HG02973 (cell line): Measurements from ENCODE around the gene GLRX2.
A peak's percentile ranks its signal among the peaks of the same experiment; 100 is the strongest.

ENCODE experiments used
- ATAC-seq: cut with Tn5 transposase; IDR thresholded peaks from one replicate; pipeline ENCODE4 v1.9.1; 2021; ENCODE audit warnings: moderate library complexity; ENCODE audit not compliant: unreplicated experiment

Gene GLRX2

GRCh38 chr1:193113258-193113991, 8.2 kb upstream of the GLRX2 start:
- ATAC-seq: no peak

- no peak for ATAC-seq
Observed at GRCh38 chr1:193111641-193112090, 6.5 kb upstream of the GLRX2 start.

GRCh38 chr1:193110864-193111263, 5.7 kb upstream of the GLRX2 start:
- no peak for ATAC-seq

GRCh38 chr1:193110246-193110645, 5.0 kb upstream of the GLRX2 start:
- no peak for ATAC-seq

GRCh38 chr1:193109619-193110018, 4.4 kb upstream of the GLRX2 start:
- no peak for ATAC-seq

GRCh38 chr1:193108471-193108870, 3.3 kb upstream of the GLRX2 start:
- no peak for ATAC-seq

- no peak for ATAC-seq
Observed at GRCh38 chr1:193105821-193106177, 585 bp upstream of the GLRX2 start.

GRCh38 chr1:193104502-193104906, 710 bp downstream of the GLRX2 start:
- ATAC-seq: peak; percentile 38

GRCh38 chr1:193103759-193104501, 1.3 kb downstream of the GLRX2 start:
- no peak for ATAC-seq

GRCh38 chr1:193102662-193103061, 2.6 kb downstream of the GLRX2 start:
- no peak for ATAC-seq

- ATAC-seq: no peak
Observed at GRCh38 chr1:193094112-193094511, 11.1 kb downstream of the GLRX2 start.

GRCh38 chr1:193090865-193091264, 14.3 kb downstream of the GLRX2 start:
- no peak for ATAC-seq

GRCh38 chr1:193087893-193088292, 17.3 kb downstream of the GLRX2 start:
- no peak for ATAC-seq

- ATAC-seq: no peak
Observed at GRCh38 chr1:193086342-193086741, 18.9 kb downstream of the GLRX2 start.

- ATAC-seq: no peak
Observed at GRCh38 chr1:193085263-193085662, 20.0 kb downstream of the GLRX2 start.

- ATAC-seq: peak; percentile 96
Observed at GRCh38 chr1:193083365-193084088, 21.7 kb downstream of the GLRX2 start.

GRCh38 chr1:193079187-193079586, 26.0 kb downstream of the GLRX2 start:
- ATAC-seq: no peak

GRCh38 chr1:193077991-193078390, 27.2 kb downstream of the GLRX2 start:
- no peak for ATAC-seq

GRCh38 chr1:193070942-193071341, 34.3 kb downstream of the GLRX2 start:
- peak; percentile 43 for ATAC-seq

- no peak for ATAC-seq
Observed at GRCh38 chr1:193070386-193070753, 34.8 kb downstream of the GLRX2 start.

- ATAC-seq: no peak
Observed at GRCh38 chr1:193069748-193070385, 35.3 kb downstream of the GLRX2 start.
